ENCODE results near the gene ACAP2.

Gene ACAP2

DNA sequence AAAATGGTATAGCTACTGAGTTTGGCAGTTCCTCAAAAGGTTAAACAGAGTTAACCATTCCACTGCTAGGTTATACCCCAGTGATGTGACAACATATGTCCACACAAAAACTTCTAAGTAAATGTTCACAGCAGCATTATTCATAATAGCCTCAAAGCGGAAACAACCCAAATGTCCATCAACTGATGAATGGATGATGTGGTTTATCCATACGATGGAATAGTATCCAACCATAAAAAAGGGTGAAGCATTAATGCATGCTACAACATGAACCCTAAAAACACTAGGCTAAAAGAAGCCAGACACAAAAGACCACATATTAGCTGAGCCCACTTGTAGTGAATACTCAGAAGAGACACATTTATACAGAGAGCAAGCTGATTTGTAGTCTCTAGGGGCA lies 180.9 kb downstream of the ACAP2 start:
- TF ChIP-seq, protein P1, sequence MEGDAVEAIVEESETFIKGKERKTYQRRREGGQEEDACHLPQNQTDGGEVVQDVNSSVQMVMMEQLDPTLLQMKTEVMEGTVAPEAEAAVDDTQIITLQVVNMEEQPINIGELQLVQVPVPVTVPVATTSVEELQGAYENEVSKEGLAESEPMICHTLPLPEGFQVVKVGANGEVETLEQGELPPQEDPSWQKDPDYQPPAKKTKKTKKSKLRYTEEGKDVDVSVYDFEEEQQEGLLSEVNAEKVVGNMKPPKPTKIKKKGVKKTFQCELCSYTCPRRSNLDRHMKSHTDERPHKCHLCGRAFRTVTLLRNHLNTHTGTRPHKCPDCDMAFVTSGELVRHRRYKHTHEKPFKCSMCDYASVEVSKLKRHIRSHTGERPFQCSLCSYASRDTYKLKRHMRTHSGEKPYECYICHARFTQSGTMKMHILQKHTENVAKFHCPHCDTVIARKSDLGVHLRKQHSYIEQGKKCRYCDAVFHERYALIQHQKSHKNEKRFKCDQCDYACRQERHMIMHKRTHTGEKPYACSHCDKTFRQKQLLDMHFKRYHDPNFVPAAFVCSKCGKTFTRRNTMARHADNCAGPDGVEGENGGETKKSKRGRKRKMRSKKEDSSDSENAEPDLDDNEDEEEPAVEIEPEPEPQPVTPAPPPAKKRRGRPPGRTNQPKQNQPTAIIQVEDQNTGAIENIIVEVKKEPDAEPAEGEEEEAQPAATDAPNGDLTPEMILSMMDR (conservative IDR thresholded peaks at IDR 0.05; ENCODE audit: low read depth, low read length), result no peak
- H3K4me3 ChIP-seq (ENCODE audit: low read depth, low read length), result no peak overlapping the region
- DNase-seq (ENCODE audit: low read depth), result no peak

DNA sequence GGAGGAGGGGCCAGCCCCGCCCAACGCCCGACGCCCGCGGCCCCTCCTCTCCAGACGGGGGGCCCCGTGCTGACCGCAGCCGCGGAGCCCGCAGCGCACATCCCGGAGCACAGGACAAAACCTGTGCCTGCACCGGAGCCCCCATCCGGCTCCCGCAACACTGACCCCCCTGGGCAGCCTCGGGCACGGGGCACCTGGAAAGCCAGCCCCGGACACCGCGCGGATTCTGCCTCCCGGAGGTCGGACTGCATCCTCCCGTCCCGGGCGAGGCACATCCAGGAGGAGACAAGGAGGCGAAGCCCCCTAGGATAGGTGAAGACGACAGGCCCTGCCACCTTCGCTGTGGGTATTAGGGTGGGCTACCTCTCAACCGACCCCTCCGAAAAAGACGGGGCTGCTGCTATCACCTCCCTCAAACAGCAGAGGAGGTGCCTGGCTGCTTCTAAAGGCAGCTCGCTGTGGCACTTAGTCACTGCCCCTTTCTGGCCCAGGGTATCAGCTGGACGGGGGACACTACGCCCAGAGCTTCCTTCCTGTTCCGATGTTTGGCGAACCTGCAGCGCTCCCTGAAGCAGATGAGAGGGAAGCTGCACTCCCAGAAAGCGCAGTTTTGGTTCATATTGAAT lies 182.4 kb downstream of the ACAP2 start:
- TF ChIP-seq, protein P1 (conservative IDR thresholded peaks at IDR 0.05; ENCODE audit: low read depth, low read length), result peak; percentile 3
- DNase-seq (ENCODE audit: low read depth), result no peak
- peak overlapping the region; percentile 71 for H3K4me3 ChIP-seq (ENCODE audit: low read depth, low read length)

DNA sequence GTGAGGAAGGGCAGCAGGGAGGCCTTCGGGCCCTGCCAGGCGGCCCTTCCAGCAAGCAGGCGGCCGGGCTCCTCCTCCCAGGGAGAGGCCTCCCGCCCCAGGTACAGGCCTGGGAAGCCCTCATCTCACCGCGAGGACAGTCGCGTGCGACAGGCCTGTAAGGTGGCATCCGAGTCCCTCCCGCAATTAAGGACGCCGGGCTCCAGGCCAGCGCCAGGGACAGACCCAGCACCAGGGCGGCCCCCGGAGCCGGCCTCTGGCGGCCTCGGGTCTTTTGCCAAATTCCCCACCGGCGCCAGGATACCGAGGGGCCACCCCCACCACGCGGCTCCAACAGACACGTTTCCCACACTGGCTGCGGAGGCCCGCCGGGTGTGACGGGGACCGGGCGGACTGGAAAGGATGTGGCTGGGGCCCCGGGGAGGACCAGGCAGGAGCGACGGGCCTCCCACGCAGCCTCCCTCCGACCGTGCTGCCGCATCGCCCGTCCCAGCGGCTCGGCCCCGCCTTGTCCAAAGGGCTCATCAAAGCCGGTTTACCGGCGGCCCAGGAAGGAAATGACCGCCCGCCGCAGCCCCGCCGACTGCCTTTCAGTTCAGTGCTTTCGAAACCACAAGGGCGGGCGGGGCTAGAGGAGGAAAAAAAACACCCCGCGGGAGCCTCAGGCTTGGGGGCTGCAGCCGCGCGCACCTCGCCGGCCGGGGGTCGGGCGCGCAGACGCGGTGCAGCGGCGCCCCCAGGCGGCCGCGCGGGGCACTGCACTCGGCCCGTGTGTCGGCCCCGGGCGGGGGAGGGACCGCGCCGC lies 183.1 kb downstream of the ACAP2 start:
- TF ChIP-seq, protein P1 (conservative IDR thresholded peaks at IDR 0.05; ENCODE audit: low read depth, low read length), result peak; percentile 37
- peak overlapping the region; percentile 71 for H3K4me3 ChIP-seq (ENCODE audit: low read depth, low read length)
- DNase-seq (ENCODE audit: low read depth), result peak; percentile 96

DNA sequence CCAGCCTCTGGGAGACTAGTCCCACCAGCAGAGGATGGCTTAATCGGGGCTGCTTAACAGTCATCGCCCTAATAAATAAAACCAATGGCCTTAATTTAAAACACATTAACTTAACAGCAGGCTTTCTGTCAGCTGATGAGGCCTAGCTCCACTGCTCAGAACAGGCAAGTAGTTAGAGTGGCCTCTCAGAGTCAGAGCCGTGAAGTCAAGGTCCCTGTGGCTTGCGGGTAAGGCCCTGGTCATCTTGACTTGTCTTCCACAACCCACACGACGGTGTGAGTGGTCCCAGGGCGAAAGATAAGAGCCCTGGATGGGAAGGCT lies 183.7 kb downstream of the ACAP2 start:
- peak; percentile 61 for DNase-seq (ENCODE audit: low read depth)
- peak overlapping the region; percentile 61 for H3K4me3 ChIP-seq (ENCODE audit: low read depth, low read length)
- TF ChIP-seq, protein P1 (conservative IDR thresholded peaks at IDR 0.05; ENCODE audit: low read depth, low read length), result no peak

DNA sequence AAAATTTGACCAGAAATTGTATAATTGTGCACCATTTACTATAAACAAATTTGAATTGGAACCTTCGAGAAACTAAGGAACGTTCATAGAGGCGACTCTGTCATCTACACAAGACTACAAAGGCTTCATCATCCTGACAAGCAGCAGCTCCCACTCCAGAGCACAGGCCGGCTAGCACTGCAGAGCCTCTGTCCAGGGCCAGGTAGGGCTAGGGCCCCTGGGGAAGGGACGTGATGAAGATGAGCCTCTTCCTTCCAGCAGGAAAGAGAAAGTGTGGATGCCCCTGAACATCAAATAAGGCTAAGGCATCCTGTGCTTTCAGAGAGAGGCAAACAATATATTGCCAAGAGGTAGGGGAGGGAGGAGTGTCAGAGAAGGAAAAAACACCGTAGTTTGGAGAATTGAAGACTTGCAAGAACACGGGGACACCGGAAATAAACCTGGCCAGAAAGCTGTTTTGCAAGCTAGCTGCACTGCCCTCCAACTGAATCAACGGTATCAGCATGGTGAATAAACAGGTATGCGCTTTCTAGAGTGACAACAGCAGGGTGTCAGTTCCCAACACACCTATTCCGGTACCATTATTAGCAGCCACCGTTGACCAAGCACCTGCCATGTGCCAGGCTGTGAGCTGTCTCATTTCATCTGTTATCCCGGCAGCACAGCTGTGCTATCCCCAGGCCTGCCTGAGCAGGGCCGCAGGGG lies 184.2 kb downstream of the ACAP2 start:
- no peak overlapping the region for H3K4me3 ChIP-seq (ENCODE audit: low read depth, low read length)
- DNase-seq (ENCODE audit: low read depth), result peak; percentile 45
- TF ChIP-seq, protein P1 (conservative IDR thresholded peaks at IDR 0.05; ENCODE audit: low read depth, low read length), result no peak

DNA sequence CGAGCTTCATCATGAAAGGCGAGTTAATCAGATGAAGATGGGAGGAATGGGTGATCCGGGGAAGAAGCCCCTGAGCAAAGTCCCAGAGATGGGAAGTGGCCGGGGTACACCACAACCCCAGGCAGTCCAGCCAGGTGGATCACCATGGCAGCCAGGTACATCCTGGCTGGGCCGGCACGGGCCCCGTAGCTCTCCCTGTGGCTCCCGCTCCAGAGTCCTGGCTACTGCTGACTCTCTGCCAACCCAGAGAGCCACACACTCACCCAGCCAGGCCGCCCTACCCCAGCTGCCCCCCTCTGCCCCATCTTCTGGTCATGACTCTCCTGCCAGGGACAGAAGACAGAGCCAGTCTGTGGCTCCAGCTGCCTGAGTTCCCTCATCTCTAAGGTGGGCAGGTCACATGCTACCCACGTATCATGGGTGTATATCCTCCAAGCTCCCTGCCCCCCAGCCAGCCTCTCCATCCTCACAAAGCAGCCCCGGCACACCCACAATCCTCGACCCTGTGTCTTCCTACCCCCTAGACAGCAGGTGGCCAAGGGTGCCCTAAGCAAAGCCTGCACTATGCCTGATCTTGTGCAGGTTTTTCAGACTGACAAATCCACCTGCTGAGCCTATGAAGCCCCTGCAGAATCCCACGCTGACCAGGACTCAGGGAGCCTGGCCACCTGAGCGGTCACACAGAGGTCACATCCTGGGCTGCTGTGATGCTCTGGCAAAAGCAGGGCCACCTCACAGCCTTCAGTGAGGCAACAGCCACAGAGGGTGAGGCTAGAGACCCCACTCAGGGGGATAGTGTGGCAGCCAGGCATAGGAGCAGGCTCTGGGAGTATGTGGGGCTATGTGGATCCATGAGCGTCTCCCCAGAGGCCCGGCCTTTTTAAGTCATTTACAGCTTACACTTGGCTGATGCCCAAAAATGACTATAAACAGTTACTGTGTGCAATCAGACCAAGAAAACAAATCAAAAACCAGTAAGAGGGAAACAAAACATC lies 185.1 kb downstream of the ACAP2 start:
- H3K4me3 ChIP-seq (ENCODE audit: low read depth, low read length), result no peak overlapping the region
- TF ChIP-seq, protein P1 (conservative IDR thresholded peaks at IDR 0.05; ENCODE audit: low read depth, low read length), result no peak
- peak; percentile 41 for DNase-seq (ENCODE audit: low read depth)

Data from choroid plexus epithelial cell (primary cell).